CD1c-positive myeloid dendritic cell (primary cell): ENCODE data around the gene RPN2.

Experiments
- DNase-seq: peaks from one replicate; pipeline ENCODE4 v3.0.0-alpha.2; 2016; ENCODE audit errors: extremely low spot score

RPN2 gene

DNA sequence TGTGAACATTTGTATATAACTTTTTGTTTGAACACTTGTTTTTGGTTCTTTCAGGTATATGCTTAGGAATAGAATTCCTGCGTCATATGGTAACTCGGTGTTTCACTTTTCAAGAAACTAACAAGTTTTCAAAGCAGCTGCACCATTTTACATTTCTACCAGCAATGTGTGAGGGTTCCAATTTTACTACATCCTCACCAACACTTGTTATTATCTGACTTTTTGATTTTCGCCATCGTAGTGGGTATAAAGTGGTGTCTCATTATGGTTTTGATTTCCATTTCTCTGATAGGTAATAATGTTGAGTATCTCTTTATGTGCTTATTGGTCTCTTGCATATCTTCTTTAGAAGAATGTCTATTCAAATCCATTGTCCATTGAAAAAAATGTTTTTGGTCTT, 39.8 kb downstream of the RPN2 start:
- no peak for DNase-seq

GRCh38 chr20:37219751-37220668, 40.9 kb downstream of the RPN2 start:
- DNase-seq, result no peak

- no peak for DNase-seq
Observed at GRCh38 chr20:37220731-37221130, 41.6 kb downstream of the RPN2 start.

DNA sequence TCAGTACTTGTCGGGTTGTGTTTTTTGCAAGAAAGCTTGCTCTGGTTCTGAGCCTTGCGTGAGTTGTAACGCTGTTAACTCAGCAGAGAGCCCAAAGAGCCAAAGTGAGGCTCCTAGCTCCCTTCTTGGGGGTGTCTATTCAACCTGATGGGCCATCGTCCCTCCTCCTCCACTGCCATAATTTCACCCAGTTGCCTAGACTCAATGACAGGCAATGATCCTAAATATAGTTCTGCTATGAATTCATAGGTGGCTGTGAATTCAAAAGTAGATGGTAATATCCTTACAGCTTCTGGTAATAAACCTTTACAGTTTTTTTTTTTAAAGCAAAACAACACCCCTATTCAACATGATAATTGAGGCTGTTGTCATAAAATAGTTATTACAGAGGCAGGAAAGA, 43.0 kb downstream of the RPN2 start:
- no peak for DNase-seq

GRCh38 chr20:37223053-37223452, 43.9 kb downstream of the RPN2 start:
- DNase-seq, result peak; percentile 92

DNA sequence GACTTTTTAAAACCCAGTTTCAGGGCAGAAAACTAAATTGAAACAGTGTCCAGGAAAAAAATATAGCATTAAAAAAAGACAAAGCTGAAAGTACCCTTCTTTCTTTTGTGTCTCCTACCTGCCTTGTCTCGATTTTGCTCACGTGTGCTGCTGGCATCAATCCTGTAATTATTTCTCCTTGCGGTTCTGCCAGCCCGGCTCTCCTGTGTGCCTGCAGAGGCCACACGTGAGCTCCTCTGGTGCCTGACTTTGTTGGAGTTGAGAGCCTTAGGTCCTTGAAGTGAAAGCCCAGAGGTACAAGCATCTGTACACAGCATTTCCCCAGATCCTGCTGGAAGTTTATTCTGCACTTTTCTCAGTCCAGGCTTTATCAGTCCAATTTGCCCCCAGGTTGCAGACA, 46.0 kb downstream of the RPN2 start:
- DNase-seq, result no peak

- no peak for DNase-seq
Observed at GRCh38 chr20:37226889-37227288, 47.8 kb downstream of the RPN2 start.

DNA sequence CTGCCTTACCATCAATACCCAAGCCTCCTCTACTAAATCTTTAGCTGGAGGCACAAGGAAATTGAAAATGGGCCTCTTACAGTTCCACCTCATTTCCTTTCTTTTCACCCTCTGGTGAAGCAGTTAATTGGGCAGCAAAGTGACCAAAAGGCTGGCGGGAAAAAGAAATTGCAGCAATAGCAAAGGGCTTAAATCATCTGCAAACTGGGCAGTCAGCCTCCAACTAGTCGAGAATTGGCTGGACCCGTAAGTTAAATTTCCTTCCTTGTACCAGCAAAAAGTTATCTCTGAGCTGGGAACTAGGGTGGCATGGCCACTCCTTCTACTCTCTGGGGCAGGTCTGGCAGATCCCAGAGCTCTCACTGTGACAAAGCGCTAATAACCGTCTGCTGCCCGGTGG, 49.0 kb downstream of the RPN2 start:
- no peak for DNase-seq

DNA sequence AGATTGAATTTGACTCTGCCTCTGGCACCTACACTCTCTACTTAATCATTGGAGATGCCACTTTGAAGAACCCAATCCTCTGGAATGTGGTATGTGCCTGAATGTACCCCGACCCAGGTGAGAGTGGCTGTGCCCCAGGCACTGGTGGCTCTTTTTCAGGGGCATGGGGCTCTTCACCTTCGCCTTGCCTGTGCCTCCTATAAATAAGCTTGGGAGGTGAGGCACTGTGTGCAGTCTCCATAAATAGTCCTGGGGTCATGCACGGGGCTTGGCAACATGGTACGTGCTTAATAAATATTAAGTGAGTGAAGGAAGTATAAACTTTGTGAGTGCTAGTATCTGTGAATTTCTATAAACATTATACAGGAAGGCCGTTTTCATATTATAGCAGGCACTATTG, 49.5 kb downstream of the RPN2 start:
- DNase-seq, result no peak

GRCh38 chr20:37229357-37229756, 50.2 kb downstream of the RPN2 start:
- no peak for DNase-seq

- DNase-seq, result no peak
Observed at GRCh38 chr20:37230200-37230599, 51.1 kb downstream of the RPN2 start.

GRCh38 chr20:37231947-37232630, 53.0 kb downstream of the RPN2 start:
- DNase-seq, result no peak

DNA sequence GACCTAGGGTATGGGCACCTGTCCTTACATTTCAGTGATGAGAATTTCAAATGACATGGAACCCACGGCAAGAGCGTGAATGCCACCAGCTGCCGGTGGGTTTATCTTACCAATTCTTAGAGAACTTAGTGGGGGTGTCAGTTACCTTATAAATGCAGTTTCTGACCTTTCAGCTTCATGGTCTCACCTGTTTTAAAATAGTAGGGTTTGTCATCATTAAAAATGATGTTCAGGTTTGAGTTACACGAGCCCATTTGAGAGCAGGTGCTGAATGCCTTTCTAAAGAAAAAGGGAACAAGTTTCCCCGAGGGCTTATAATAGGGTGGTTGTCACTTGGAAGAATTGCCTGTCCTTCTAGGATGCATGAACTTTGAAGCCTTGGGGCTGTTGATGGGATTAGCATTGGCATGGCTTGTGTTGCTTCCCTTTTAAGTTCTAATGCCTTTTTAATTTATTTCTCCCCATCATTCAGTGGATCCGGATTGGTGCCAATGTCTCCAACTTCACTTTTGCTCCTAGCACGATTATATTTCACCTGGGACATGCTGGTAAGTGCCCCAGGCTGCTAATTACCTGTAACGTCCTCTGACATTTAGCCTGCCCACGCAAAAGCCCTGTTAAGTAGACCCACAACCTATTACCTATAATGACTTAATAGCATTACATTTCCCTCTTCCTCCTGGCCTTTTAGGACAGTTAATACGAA, 54.6 kb downstream of the RPN2 start:
- no peak for DNase-seq

DNA sequence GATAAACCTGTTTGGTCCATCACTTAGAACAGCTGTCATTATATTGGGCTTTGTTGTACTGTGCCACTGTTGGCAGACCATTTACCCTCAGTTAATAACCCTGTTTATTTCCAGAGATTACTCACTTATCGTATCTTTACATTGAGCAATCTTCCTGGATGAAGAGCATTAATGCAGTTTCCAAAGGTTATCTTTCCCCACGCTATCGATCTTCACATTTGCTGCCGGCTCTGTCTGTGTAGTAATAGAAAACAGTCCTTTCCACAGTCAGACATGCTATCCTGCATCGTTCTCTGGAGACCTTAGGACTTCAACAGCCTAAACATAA, 55.1 kb downstream of the RPN2 start:
- DNase-seq, result no peak

- DNase-seq, result no peak
Observed at GRCh38 chr20:37235065-37235464, 55.9 kb downstream of the RPN2 start.

GRCh38 chr20:37236462-37236861, 57.3 kb downstream of the RPN2 start:
- no peak for DNase-seq

DNA sequence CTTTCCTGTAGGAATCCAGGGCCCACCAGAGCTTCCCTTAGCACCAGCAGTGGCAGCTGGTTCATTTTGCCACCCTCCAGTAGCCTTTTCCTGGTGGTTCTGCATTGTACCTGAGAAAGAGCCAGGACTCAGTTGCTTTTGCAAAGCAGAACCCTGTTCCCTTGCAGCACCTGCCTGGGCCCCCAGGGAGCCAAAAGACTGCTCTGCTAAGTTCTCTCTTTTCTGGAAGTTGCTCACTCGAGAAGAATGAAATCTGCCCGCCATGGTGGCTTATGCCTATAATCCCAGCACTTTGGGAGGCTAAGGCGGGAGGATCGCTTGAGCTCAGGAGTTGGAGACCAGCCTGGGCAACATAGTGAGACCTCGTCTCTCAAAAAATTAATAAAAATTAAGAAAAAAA, 58.5 kb downstream of the RPN2 start:
- DNase-seq, result no peak

DNA sequence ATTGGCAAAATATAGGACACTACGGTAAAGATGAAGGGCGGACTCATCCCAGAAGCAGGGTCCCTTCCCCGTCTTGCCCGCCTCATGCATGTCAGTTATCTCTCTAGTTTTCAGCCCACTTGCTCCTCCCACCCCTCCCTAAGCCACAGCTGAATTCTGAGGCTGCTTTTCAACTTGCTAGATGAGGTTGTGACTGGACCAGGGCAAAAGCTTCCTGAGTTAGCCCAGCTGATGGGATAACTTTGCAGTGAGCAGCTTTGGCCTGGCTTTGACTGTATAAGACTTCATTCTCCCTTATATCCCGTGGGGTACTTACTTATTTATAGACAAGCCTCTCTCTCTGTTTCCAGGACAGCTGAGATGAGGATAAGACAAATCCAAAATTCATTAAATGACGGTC, 59.3 kb downstream of the RPN2 start:
- no peak for DNase-seq

DNA sequence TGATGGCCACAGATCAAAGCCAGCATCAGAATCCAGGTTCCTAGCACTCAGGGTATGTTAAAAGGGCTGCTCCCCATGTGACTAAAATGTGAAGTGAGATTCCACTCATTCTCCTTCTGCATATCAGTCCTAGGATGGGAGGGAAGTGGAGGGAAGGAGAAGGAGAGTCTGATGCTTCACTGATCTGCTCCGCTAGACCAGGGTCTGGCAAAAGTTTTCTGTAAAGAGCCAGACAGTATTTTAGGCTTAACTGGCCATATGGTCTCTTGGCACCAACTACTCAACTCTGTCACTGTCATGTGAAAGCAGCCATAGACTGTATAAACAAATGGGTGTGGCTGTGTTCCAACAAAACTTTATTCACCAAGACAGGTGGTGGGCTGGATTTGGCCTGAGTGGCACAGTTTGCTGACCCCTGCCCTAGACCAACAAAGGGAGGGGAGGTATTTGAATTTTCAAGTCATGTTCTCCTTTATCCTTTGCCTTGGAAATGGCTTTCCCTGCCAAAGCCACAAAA, 59.9 kb downstream of the RPN2 start:
- no peak for DNase-seq

DNA sequence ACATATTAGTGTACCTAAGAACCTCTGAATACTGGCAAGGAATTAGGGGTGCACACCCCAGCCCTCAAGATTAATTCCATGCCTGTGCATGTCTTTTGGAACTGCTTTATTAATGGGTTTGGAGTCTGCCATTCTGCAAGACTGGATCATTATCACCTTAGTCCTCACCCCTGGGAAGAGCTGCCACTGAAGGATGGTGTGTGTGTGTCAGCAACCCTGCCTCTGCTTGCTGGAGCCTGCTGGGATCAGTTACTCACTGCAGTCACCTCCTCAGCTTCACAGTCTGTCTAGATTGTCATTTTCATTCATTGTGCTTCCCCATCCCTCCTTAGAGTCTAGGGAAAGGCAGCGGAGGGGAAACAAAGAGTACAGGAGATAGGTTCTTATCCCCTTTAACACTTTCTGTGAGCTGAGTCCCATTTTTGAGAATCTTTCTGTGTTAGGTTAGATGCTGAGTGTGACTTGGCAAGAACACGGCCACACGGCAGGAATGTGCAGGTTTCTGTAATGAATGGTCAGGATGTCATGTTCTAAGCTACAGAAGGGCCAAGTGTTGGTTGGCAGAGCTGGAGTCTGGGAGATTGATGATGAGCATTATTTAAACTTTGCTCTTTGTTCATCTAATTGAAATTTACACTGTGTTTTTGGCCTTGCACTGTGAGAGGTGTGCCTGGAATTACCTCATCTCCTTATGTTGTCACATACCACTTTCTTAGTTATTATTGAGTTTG, 61.4 kb downstream of the RPN2 start:
- no peak for DNase-seq

DNA sequence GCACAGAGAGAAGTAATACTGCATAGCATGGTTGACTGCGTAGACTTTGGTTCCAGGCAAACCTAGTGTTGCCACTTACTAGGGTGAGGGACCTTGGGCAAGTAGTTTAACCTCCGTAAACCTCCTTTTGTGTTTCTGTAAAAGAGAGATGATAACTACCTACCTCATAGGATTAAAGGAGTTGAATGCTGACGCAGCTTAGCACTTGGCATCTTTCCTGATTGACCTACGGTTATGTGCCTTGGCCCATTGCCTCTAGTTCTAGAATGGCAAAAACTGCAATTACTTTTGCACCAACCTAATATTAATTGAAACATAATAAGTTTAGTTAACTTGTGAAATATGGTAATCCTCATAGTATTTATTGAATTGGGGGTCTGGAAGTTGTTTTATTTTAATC, 63.4 kb downstream of the RPN2 start:
- no peak for DNase-seq
